ENCODE measurements around the gene METTL21C. TPM values are rescaled to one million over a fixed set of nuclear protein-coding genes. Genes with fewer than 3 reads are reported as not detected.
A peak's percentile ranks its signal among the peaks of the same experiment; 100 is the strongest.

The METTL21C gene
- total RNA-seq, 1 donor from 2014 or later = 1.9 TPM

- DNase-seq (ENCODE audit: low spot score) = no peak
Observed at GRCh38 chr13:102697929-102698648, 3.2 kb upstream of the METTL21C start.

- DNase-seq (ENCODE audit: low spot score) = no peak
Observed at GRCh38 chr13:102697264-102697663, 2.4 kb upstream of the METTL21C start.

- DNase-seq (ENCODE audit: low spot score) = no peak
Observed at GRCh38 chr13:102696465-102696864, 1.6 kb upstream of the METTL21C start.

- DNase-seq (ENCODE audit: low spot score) = no peak
Observed at GRCh38 chr13:102693776-102694175, 1.1 kb downstream of the METTL21C start.

DNA sequence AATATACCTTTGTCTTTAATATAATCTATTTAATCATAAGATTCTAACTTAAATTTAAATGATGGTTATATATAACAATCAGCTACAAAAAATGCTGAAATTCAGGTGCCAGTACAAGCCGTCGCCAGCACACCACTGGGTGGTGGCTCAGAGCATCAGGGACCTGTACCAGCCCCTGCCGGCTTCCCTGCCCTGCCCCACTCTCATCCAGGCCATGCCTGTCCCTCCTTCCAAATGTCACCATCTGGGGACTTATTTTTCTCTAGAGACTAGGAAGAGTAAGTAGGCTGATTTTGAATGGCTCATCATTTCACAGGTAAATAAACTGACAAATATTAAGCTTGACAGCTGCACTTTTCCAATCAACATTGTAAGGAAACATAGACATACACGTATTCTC lies 1.6 kb downstream of the METTL21C start:
- no peak for DNase-seq (ENCODE audit: low spot score)

DNA sequence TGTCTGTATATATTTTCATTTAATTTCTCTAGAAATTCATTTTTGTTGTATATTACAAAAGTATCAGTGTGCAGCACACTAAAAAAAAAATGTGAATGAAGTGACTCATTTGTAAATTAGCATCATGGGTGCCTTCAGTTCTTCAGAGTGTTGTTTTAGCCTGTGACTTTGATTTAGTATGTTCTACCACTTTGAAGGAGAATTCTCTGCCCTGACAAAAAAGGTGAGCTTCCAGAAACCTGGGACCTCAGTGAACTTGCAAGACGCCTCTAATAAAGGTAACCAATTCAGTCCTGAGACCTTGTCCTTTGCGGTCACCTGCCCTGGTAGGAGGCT lies 2.4 kb downstream of the METTL21C start:
- no peak for DNase-seq (ENCODE audit: low spot score)

DNA sequence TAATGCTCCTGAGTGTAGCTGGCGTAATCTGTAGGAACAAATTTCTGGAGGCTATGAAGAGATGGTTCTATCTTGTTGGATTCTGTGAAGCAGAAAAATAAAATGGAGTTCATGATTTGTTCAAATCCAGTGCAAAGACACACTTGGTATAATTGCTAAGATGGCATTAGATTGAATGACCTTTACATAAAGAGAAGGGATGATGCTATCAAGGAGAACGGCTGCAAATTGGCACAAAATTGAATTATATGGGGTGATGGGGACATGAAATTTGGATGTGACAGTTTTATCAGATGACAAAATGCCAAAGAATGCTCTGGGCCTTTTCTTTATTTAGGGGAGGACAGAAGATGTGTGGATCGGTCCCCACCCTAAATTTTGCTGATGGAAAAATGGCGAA lies 4.0 kb downstream of the METTL21C start:
- DNase-seq (ENCODE audit: low spot score) = no peak

DNA sequence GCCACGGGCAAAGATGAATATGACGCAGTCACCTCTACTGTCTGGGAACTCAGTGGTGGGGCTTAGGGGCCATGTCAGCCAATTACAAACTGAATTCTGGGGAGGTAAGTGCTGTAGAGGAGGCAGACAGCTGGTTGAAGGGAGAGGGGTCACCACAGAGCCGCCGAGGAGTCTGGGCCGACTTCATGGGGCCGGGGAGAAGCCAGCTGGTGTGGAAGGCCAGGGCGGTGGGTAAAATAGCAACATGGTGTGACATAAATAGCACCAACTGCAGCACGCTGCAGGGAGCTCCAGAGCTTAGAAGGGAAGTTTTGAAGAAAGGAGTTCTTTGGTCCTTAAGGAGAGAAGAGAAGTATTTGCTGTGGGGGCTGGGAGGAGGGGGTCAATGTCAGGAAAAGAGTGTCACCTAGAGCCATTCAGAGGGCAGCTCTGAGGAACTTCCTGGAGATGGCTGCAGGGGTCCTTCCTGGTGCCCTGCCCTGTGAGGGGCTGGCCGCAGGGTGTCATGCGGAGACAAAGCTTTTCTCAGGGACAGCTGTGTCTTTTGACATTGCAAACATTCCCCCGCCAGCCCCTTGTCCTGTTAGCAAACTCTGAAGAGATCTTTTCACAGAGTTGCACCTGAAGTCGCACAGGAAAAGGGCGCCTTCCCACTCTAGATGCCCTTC lies 6.4 kb downstream of the METTL21C start:
- no peak for DNase-seq (ENCODE audit: low spot score)

DNA sequence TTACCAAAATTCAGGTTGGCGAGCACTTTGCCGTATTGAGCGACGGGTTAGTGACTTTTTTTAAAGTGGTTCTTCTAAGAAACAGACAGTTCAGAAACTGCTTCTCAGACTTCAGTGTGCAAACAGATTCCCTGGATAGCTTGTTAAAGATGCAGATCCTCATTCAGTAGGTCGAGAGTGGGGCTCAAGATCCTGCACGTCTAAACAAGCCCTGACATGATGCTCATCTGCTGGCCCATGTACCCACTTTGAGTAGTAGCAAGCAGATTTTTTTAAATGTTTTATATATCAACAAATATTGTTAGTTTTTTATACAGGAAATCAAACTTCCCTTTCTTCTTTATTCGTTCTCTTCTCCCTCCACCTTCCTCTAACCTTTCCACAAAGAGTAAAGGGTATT lies 7.3 kb downstream of the METTL21C start:
- DNase-seq (ENCODE audit: low spot score) = peak; percentile 24

DNA sequence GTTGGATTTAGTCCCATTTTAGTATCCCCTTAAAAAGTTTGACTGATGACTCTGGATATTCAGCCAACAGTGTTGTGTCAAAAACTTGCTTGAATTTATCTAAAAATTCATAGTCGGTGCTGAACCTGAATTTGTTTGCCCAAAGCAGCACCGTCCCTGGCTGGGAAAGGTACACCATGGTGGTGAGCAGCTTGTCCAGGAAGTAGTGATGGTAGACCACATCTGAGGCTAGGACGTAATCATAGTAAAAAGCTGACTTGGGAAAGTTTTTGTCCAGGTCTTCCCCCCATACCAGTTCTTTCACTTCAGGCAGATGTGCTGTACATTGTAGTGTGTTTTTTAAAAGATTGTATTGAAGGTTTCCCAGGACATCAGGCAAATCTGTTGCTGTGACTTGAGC lies 8.8 kb downstream of the METTL21C start:
- DNase-seq (ENCODE audit: low spot score) = no peak

- DNase-seq (ENCODE audit: low spot score) = no peak
Observed at GRCh38 chr13:102683637-102684036, 11.2 kb downstream of the METTL21C start.

DNA sequence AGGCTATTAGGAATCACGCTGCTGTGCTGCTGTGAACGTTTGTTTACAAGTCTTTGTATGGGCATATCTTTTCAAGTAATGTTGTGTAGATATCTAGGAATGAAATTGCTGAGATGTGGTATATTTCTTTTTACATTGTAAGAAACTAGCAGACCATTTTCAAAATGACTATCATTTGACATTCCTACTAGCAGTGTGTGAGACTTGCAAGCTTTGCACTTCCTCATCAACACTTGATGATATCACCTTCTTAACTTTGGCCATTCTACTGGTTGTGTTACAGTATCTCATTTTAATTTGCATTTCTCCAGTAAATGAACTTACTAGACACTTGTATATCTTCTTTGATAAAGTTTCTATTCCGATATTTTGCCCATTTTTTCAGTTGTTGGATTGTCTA lies 12.1 kb downstream of the METTL21C start:
- no peak for DNase-seq (ENCODE audit: low spot score)

DNA sequence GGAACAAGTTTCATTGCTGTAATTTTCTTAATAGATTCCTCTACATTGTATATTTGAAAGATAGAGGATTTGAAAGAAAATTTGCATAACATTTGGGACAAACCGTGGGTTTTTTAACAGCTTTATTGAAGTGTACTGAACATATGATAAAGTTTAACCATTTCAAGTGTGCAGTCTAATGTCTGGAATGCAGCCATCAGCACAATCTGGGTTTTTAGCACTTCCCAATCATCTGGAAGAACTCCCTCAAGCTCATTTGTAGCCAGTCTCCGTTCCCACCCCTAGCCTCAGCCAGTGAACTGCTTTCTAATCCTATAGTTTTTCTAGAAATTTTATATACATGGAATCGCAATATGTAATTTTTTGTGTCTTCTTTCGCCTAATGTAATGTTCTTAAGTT lies 12.6 kb downstream of the METTL21C start:
- DNase-seq (ENCODE audit: low spot score) = no peak

GRCh38 chr13:102680842-102681740 lies 13.8 kb downstream of the METTL21C start:
- no peak for DNase-seq (ENCODE audit: low spot score)

DNA sequence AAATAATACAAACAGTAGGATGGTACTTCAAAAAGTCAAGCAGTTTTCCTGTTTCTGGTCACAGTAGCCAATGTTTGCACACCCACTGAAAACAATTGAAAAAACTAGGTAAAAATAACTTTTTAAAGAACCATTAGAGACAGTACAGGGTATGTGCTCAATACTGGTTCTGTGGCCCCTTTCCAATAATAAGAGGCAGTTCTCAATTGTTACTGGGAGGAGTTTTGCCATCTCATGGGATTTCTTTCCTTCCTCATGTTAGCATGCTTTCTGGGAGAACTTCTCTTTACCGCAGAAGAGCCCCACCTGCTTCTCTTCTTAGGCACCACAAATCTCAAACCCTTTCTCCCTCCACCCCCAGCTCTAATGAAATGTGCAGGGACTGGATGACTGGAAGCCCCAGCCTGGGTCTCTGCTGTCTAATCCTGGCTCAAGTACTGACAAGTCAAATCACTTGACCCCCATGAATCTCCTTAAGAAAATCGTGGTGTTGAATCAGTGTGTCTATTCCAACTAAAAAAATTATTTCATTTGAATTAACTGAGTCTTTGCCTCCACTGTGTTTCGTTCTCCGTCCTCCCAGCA lies 14.6 kb downstream of the METTL21C start:
- no peak for DNase-seq (ENCODE audit: low spot score)

GRCh38 chr13:102679449-102680132 lies 15.3 kb downstream of the METTL21C start:
- DNase-seq (ENCODE audit: low spot score) = no peak

- no peak for DNase-seq (ENCODE audit: low spot score)
Observed at GRCh38 chr13:102678339-102679107, 16.3 kb downstream of the METTL21C start.

DNA sequence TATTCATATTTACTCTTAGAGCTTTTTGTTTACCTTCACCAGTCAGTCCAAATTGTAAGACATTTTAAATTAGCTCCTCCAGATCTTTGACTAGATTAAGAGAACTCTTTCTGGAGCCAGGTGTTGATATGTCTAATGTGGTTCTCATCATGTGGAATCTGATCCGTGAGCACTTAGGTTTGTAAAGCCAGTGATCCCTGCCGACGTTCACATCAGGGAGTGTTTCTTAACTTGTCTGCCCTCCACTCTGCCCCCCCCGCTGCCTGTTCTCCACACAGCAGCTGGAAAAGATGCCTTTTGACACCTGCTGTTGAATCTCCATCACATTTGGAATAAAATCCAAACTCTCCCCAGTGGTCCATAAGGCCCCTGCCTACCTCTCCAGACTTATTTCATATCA lies 17.7 kb downstream of the METTL21C start:
- no peak for DNase-seq (ENCODE audit: low spot score)

DNA sequence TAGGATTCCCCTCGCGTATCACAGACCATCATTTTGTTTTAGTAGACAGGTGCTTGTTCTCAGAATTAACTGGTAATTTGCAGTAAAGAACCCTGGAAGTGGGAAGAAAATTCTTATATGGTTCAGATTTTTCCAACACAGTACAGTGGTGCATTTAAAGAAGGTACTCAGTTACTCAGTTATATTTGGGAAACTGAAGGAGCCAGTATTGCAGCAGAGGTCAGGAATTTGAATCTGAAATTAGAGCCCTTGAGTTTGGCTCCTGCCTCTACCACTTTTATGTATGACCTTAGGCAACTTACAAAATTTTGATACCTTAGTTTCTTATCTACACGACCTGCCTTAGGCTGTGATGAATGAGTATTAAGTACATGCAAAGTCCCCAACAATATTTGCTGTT lies 19.7 kb downstream of the METTL21C start:
- DNase-seq (ENCODE audit: low spot score) = no peak

DNA sequence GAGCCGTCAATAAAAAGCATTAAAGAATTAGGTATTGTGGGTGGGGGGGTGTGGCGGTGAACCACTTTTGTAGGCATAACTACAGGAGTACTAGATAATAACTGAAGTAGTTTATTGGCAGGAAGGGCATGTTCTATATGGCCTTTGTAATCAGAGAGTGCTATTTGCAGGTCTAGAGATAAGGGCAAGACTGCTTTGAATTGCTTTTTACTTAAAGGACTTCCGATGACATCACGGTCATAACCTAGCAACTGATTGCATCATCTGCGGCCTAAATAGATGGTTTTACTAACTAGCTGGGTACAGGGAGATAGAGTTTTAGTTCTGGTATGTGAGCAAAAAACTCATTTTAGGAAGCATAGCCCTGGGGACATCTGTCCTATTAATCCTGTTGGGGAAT lies 24.7 kb downstream of the METTL21C start:
- no peak for DNase-seq (ENCODE audit: low spot score)

GRCh38 chr13:102667911-102668310 lies 26.9 kb downstream of the METTL21C start:
- DNase-seq (ENCODE audit: low spot score) = no peak
